ENCODE measurements around the gene CHRNA4. TPM values are rescaled to one million over a fixed set of nuclear protein-coding genes. Genes with fewer than 3 reads are reported as not detected.

The CHRNA4 gene
- total and polyA plus RNA-seq, 2 donors (not counting 1 experiment from before 2014, with no cell fraction given) = not detected

GRCh38 chr20:63369024-63369530 is 7.9 kb upstream of the CHRNA4 start:
- Histone ChIP-seq H3K27ac (ENCODE audit: insufficient read depth, low read length) (no peak overlapping the region), H3K9ac (ENCODE audit: insufficient read depth, low read length) (no peak overlapping the region), H3K9me3 (ENCODE audit: control insufficient read depth, insufficient read depth, low read depth, low read length) (no peaks in the 10 kb centered on the region), H2AFZ (ENCODE audit: low read length) (no peak overlapping the region), H4K20me1 (ENCODE audit: control insufficient read depth, extremely low read depth, insufficient read depth, low read length) (no peaks in the 10 kb centered on the region), H3K4me2 (ENCODE audit: extremely low read depth, insufficient read depth, low read length) (no peak overlapping the region), H3K36me3 (ENCODE audit: control insufficient read depth, insufficient read depth, low read length) (no peaks in the 10 kb centered on the region), H3K4me1 (ENCODE audit: control insufficient read depth, extremely low read depth, insufficient read depth, low read length) (no peaks in the 10 kb centered on the region), H3K4me3 (replicated peaks in 1 of 4; ENCODE audit: control extremely low read depth in 1 of 4, insufficient read depth in 1 of 4, low read depth in 3 of 4, low read length in 4 of 4) (no peak overlapping the region), H3K79me2 (ENCODE audit: control insufficient read depth, insufficient read depth, low read length) (no peaks in the 10 kb centered on the region), H3K27me3 (ENCODE audit: control insufficient read depth, insufficient read depth, low read length) (no peaks in the 10 kb centered on the region)
- TF ChIP-seq CTCF (conservative IDR thresholded peaks at IDR 0.05 in 1 of 2, IDR thresholded peaks at IDR 0.05 in 1 of 2; ENCODE audit: low read depth in 1 of 2, low read length in 2 of 2) (no peak), EZH2 (IDR thresholded peaks at IDR 0.05; ENCODE audit: low read length, missing control alignments) (no peak)
- DNase-seq (ENCODE audit: low read depth in 2 of 2) = no peak

- H3K27me3 ChIP-seq (ENCODE audit: control insufficient read depth, insufficient read depth, low read length) = no peaks in the 10 kb centered on the region
- H3K36me3 ChIP-seq (ENCODE audit: control insufficient read depth, insufficient read depth, low read length) = no peaks in the 10 kb centered on the region
- H2AFZ ChIP-seq (ENCODE audit: low read length) = no peak overlapping the region
- no peaks in the 10 kb centered on the region for H3K9me3 ChIP-seq (ENCODE audit: control insufficient read depth, insufficient read depth, low read depth, low read length)
- no peak for DNase-seq (ENCODE audit: low read depth in 2 of 2)
- no peak overlapping the region for H3K4me3 ChIP-seq (replicated peaks in 1 of 4; ENCODE audit: control extremely low read depth in 1 of 4, insufficient read depth in 1 of 4, low read depth in 3 of 4, low read length in 4 of 4)
- H3K4me2 ChIP-seq (ENCODE audit: extremely low read depth, insufficient read depth, low read length) = no peak overlapping the region
- TF ChIP-seq CTCF (conservative IDR thresholded peaks at IDR 0.05 in 1 of 2, IDR thresholded peaks at IDR 0.05 in 1 of 2; ENCODE audit: low read depth in 1 of 2, low read length in 2 of 2) (no peak), EZH2 (IDR thresholded peaks at IDR 0.05; ENCODE audit: low read length, missing control alignments) (no peak)
- H3K9ac ChIP-seq (ENCODE audit: insufficient read depth, low read length) = no peak overlapping the region
- H3K4me1 ChIP-seq (ENCODE audit: control insufficient read depth, extremely low read depth, insufficient read depth, low read length) = no peaks in the 10 kb centered on the region
- no peaks in the 10 kb centered on the region for H3K79me2 ChIP-seq (ENCODE audit: control insufficient read depth, insufficient read depth, low read length)
- H4K20me1 ChIP-seq (ENCODE audit: control insufficient read depth, extremely low read depth, insufficient read depth, low read length) = no peaks in the 10 kb centered on the region
- no peak overlapping the region for H3K27ac ChIP-seq (ENCODE audit: insufficient read depth, low read length)
Observed at GRCh38 chr20:63368151-63368550, 7.0 kb upstream of the CHRNA4 start.

- H3K9ac ChIP-seq (ENCODE audit: insufficient read depth, low read length) = no peak overlapping the region
- no peaks in the 10 kb centered on the region for H3K9me3 ChIP-seq (ENCODE audit: control insufficient read depth, insufficient read depth, low read depth, low read length)
- no peak overlapping the region for H3K4me2 ChIP-seq (ENCODE audit: extremely low read depth, insufficient read depth, low read length)
- H3K79me2 ChIP-seq (ENCODE audit: control insufficient read depth, insufficient read depth, low read length) = no peaks in the 10 kb centered on the region
- H3K4me1 ChIP-seq (ENCODE audit: control insufficient read depth, extremely low read depth, insufficient read depth, low read length) = no peaks in the 10 kb centered on the region
- no peak for DNase-seq (ENCODE audit: low read depth in 2 of 2)
- TF ChIP-seq CTCF (conservative IDR thresholded peaks at IDR 0.05 in 1 of 2, IDR thresholded peaks at IDR 0.05 in 1 of 2; ENCODE audit: low read depth in 1 of 2, low read length in 2 of 2) (no peak), EZH2 (IDR thresholded peaks at IDR 0.05; ENCODE audit: low read length, missing control alignments) (no peak)
- no peaks in the 10 kb centered on the region for H4K20me1 ChIP-seq (ENCODE audit: control insufficient read depth, extremely low read depth, insufficient read depth, low read length)
- no peak overlapping the region for H3K4me3 ChIP-seq (replicated peaks in 1 of 4; ENCODE audit: control extremely low read depth in 1 of 4, insufficient read depth in 1 of 4, low read depth in 3 of 4, low read length in 4 of 4)
- no peak overlapping the region for H2AFZ ChIP-seq (ENCODE audit: low read length)
- H3K36me3 ChIP-seq (ENCODE audit: control insufficient read depth, insufficient read depth, low read length) = no peaks in the 10 kb centered on the region
- H3K27me3 ChIP-seq (ENCODE audit: control insufficient read depth, insufficient read depth, low read length) = no peaks in the 10 kb centered on the region
- no peak overlapping the region for H3K27ac ChIP-seq (ENCODE audit: insufficient read depth, low read length)
Observed at GRCh38 chr20:63367446-63368055, 6.4 kb upstream of the CHRNA4 start.

Measured in fibroblast of lung (primary cell).